Measurements from ENCODE around the gene PHF12.

- TF ChIP-seq POLR2A (IDR thresholded peaks at IDR 0.05; ENCODE audit: low read depth, low read length) (no peak), POLR2AphosphoS5 (IDR thresholded peaks at IDR 0.05; ENCODE audit: low read depth, low read length) (no peak), SPI1 (IDR thresholded peaks at IDR 0.05; ENCODE audit: low read depth, low read length) (no peak)
Measured at GRCh38 chr17:28860363-28860808, 90.9 kb downstream of the PHF12 start.
